CD14-positive monocyte (primary cell): ENCODE data around the gene CYTH1. TPM values are rescaled to one million over a fixed set of nuclear protein-coding genes. Genes with fewer than 3 reads are reported as not detected.

Experiments used
- DNase-seq, 3 donors: peaks; one replicate each; pipeline ENCODE4 v3.0.0-alpha.2; 2011 to 2022
- H2AFZ ChIP-seq: 2 replicates; pipeline ENCODE4 v1.6.0; 2012; ENCODE audit warnings: mild to moderate bottlenecking, low read depth, low read length, inconsistent platforms; ENCODE audit not compliant: insufficient read depth, poor library complexity, severe bottlenecking
- H3K27ac ChIP-seq, 2 donors: 1 replicate in 1 of 2; 2 replicates in 1 of 2; pipeline ENCODE4 v1.5.1; 2012 to 2013; ENCODE audit warnings: low read length in 2 of 2, control low read depth in 1 of 2, inconsistent platforms in 1 of 2, low read depth in 1 of 2, mild to moderate bottlenecking in 1 of 2
- H3K27me3 ChIP-seq, 2 donors: one replicate each; pipeline versions ENCODE4 v1.6.0 to v1.6.1; 2011 to 2013; ENCODE audit warnings: low read length in 2 of 2; ENCODE audit not compliant: control insufficient read depth in 2 of 2, insufficient read depth in 2 of 2
- H3K36me3 ChIP-seq, 2 donors: replicated peaks in 1 of 2; 1 replicate in 1 of 2; 2 replicates in 1 of 2; pipeline versions ENCODE4 v1.5.1 to v1.6.1; 2012 to 2013; ENCODE audit warnings: low read length in 2 of 2, control low read depth in 1 of 2, inconsistent platforms in 1 of 2, mild to moderate bottlenecking in 1 of 2; ENCODE audit not compliant: insufficient read depth in 2 of 2, control insufficient read depth in 1 of 2
- H3K4me1 ChIP-seq, 2 donors: 1 replicate in 1 of 2; 2 replicates in 1 of 2; pipeline versions ENCODE4 v1.5.1 to v1.6.1; 2012 to 2013; ENCODE audit warnings: low read length in 2 of 2, control low read depth in 1 of 2, inconsistent platforms in 1 of 2, mild to moderate bottlenecking in 1 of 2, moderate library complexity in 1 of 2; ENCODE audit not compliant: insufficient read depth in 2 of 2, control insufficient read depth in 1 of 2
- H3K4me2 ChIP-seq: replicated peaks from 2 replicates; pipeline ENCODE3; 2012; ENCODE audit warnings: low read length, moderate library complexity, mild to moderate bottlenecking; ENCODE audit not compliant: poor library complexity, severe bottlenecking; ENCODE audit errors: extremely low read depth
- H3K4me3 ChIP-seq, 3 experiments: fragments of 200-600 bp in 1 of 3; sonication (generic) in 1 of 3; replicated peaks in 1 of 3; 1 replicate in 2 of 3; 2 replicates in 1 of 3; pipeline ENCODE4 v1.5.1; 2011 to 2013; ENCODE audit warnings: low read length in 3 of 3, mild to moderate bottlenecking in 3 of 3, control low read depth in 2 of 3, low read depth in 2 of 3, inconsistent platforms in 1 of 3, moderate library complexity in 1 of 3
- H3K79me2 ChIP-seq: 2 replicates; pipeline ENCODE4 v1.6.0; 2012; ENCODE audit warnings: mild to moderate bottlenecking, control low read depth, inconsistent platforms, low read length, moderate library complexity; ENCODE audit not compliant: insufficient read depth
- H3K9ac ChIP-seq: 2 replicates; pipeline ENCODE4 v1.6.0; 2017; ENCODE audit warnings: low read length, mild to moderate bottlenecking; ENCODE audit not compliant: insufficient read depth, poor library complexity, severe bottlenecking
- H3K9me3 ChIP-seq, 2 donors: replicated peaks in 1 of 2; 1 replicate in 1 of 2; 2 replicates in 1 of 2; pipeline versions ENCODE4 v1.5.1 to v1.6.1; 2012 to 2013; ENCODE audit warnings: low read length in 2 of 2, control low read depth in 1 of 2; ENCODE audit not compliant: control insufficient read depth in 1 of 2, insufficient read depth in 1 of 2
- H4K20me1 ChIP-seq: 2 replicates; pipeline ENCODE4 v1.6.0; 2012; ENCODE audit warnings: mild to moderate bottlenecking, low read length, control low read depth, moderate library complexity; ENCODE audit not compliant: insufficient read depth
- H3K27ac Mint-ChIP-seq, 7 donors: one replicate each; pipeline ENCODE4 v1.8.0; 2020; ENCODE audit warnings: mild to moderate bottlenecking in 7 of 7, mixed read lengths in 7 of 7, moderate library complexity in 6 of 7, inconsistent platforms in 2 of 7
- H3K27me3 Mint-ChIP-seq, 3 donors: one replicate each; pipeline ENCODE4 v1.8.0; 2021 to 2022; ENCODE audit warnings: low read depth in 3 of 3, mild to moderate bottlenecking in 3 of 3, mixed read lengths in 3 of 3, moderate library complexity in 3 of 3, inconsistent platforms in 1 of 3
- H3K36me3 Mint-ChIP-seq, 2 donors: one replicate each; pipeline ENCODE4 v1.8.0; 2020; ENCODE audit warnings: mixed read lengths in 2 of 2, inconsistent platforms in 1 of 2, mild to moderate bottlenecking in 1 of 2
- H3K4me1 Mint-ChIP-seq: one replicate; pipeline ENCODE4 v1.8.0; 2020; ENCODE audit warnings: mild to moderate bottlenecking, mixed read lengths
- H3K4me3 Mint-ChIP-seq, 2 donors: one replicate each; pipeline ENCODE4 v1.8.0; 2020; ENCODE audit warnings: mild to moderate bottlenecking in 2 of 2, mixed read lengths in 2 of 2, moderate library complexity in 1 of 2
- H3K9me3 Mint-ChIP-seq, 7 donors: one replicate each; pipeline ENCODE4 v1.8.0; 2020 to 2022; ENCODE audit warnings: mixed read lengths in 7 of 7, mild to moderate bottlenecking in 6 of 7, moderate library complexity in 6 of 7, inconsistent platforms in 2 of 7
- WGBS: methylation state at CpG from one replicate; pipeline ENCODE4 v1.1.5; 2013; ENCODE audit warnings: missing lambda C conversion rate; ENCODE audit not compliant: insufficient coverage; 5-methylcytosine and 5-hydroxymethylcytosine counted together
- intact Hi-C, 2 donors: fragments of 100-400 bp; cut with micrococcal nuclease; formaldehyde crosslinking; loops; one replicate each; pipeline versions ENCODE4 v1.15.0 to v1.15.1; 2023
- polyA plus RNA-seq, 3 donors: library from polyadenylated mRNA; depleted of rRNA in 1 of 3; unstranded in 2 of 3; stranded (reverse) in 1 of 3; fragments of 300-500 nt in 2 of 3; fragments of >200 nt in 1 of 3; fragmentation: Illumina TruSeq in 2 of 3; gene quantifications; 1 replicate in 2 of 3; 2 replicates in 1 of 3; pipeline ENCODE4 v1.2.3, GENCODE V29; 2012 to 2021
- TF ChIP-seq, protein P1 (sequence below): fragments of 200-600 bp; IDR thresholded peaks from one replicate; pipeline ENCODE4 v1.8.0; 2022; ENCODE audit warnings: antibody characterized with exemption, mild to moderate bottlenecking

Gene CYTH1
- polyA plus RNA-seq, 3 donors = 68.6 to 211 (median 80.9) TPM

DNA sequence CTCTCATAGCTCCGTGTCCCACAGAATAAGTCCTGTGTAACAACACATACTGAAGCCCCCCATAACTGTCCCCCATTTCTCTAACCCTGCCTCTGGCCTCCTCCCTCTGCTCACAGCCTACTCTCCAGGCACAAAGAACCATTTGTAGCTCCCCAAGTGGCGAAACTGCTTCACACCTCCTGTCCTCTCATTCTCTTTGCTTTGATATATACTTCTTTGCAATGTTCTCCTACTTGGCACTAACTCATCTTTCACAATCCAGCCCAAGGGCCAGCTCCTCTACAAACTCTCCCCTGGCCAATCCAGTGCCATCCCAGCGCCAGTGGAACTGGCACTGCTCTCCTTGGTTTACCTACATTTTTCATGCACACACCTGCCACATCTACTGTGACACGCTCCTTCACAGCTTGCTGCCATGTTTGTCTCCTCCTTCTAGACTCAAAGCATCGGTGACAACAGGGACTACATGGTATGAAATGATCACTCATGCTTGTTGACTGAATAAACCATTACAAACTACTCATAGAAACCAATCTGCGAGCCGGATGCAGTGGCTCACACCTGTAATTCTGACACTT is 12.8 kb downstream of the CYTH1 start:
- no peak for DNase-seq
- Histone ChIP-seq H3K4me2 (no peak overlapping the region), H4K20me1 (peaks cover 99% of the 10 kb centered on the region), H3K79me2 (peaks cover 100% of the 10 kb centered on the region), H3K4me3 (no peak overlapping the region), H3K27ac (no peak overlapping the region), H3K4me1 (peaks cover 54 to 74% of the 10 kb centered on the region in 2 donors), H3K36me3 (peaks cover 0 to 10% of the 10 kb centered on the region in 2 donors), H3K9me3 (no peaks in the 10 kb centered on the region), H3K27me3 (no peaks in the 10 kb centered on the region), H3K9ac (no peak overlapping the region), H2AFZ (no peak overlapping the region)
- no peaks in the 10 kb centered on the region for H3K27me3 Mint-ChIP-seq
- no peak overlapping the region for H3K27ac Mint-ChIP-seq
- TF ChIP-seq, protein P1, sequence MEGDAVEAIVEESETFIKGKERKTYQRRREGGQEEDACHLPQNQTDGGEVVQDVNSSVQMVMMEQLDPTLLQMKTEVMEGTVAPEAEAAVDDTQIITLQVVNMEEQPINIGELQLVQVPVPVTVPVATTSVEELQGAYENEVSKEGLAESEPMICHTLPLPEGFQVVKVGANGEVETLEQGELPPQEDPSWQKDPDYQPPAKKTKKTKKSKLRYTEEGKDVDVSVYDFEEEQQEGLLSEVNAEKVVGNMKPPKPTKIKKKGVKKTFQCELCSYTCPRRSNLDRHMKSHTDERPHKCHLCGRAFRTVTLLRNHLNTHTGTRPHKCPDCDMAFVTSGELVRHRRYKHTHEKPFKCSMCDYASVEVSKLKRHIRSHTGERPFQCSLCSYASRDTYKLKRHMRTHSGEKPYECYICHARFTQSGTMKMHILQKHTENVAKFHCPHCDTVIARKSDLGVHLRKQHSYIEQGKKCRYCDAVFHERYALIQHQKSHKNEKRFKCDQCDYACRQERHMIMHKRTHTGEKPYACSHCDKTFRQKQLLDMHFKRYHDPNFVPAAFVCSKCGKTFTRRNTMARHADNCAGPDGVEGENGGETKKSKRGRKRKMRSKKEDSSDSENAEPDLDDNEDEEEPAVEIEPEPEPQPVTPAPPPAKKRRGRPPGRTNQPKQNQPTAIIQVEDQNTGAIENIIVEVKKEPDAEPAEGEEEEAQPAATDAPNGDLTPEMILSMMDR = no peak
- H3K36me3 Mint-ChIP-seq = peaks cover 14 to 16% of the 10 kb centered on the region in 2 donors
- no peak overlapping the region for H3K4me3 Mint-ChIP-seq
- no peaks in the 10 kb centered on the region for H3K9me3 Mint-ChIP-seq
- intact Hi-C loops = no loop called here
- H3K4me1 Mint-ChIP-seq = peaks cover 38% of the 10 kb centered on the region
- 97% methylated on average over 7 of the region's 7 CpGs for WGBS

DNA sequence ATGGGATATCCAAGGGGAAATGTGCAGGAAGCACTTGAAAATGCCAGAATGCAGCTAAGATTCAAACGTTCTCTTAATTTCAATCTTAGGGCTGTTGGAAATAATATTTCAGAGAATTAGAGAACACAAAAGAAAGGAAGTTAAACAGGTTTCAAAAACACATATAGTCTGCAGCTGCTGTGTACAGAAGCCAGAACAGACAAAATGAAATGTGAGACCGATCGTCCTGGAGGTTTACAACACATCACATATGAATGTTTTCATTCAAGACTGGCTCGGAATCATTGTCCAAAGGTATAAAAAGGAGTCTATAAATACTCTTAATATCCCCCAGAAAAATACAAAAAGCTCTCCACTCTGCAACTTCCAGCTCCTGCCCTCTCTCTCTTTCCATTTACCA is 14.3 kb downstream of the CYTH1 start:
- H3K4me3 ChIP-seq = no peak overlapping the region
- WGBS = 75% methylated on average over 2 of the region's 4 CpGs

More for the DNA sequence above, 14.3 kb downstream of the CYTH1 start:
- peaks cover 42 to 59% of the 10 kb centered on the region in 2 donors for H3K4me1 ChIP-seq
- no peak for DNase-seq
- no peak overlapping the region for H3K4me2 ChIP-seq
- Mint-ChIP-seq H3K9me3 (peaks cover 0 to 2% (median 0%) of the 10 kb centered on the region in 7 donors), H3K27ac (no peak overlapping the region), H3K4me1 (peaks cover 34% of the 10 kb centered on the region), H3K36me3 (peaks cover 12 to 13% of the 10 kb centered on the region in 2 donors), H3K27me3 (no peaks in the 10 kb centered on the region), H3K4me3 (no peak overlapping the region)
- H3K9ac ChIP-seq = no peak overlapping the region
- peak overlapping the region in 1 of 2 donors; percentile 29 for H3K27ac ChIP-seq
- peaks cover 100% of the 10 kb centered on the region for H4K20me1 ChIP-seq
- TF ChIP-seq, protein P1 = no peak
- H3K9me3 ChIP-seq = no peaks in the 10 kb centered on the region
- intact Hi-C loops = loop anchor here in 1 of 2 donors (1.0 kb wide), 1 partner anchor 9 kb away; no protein-coding TSS in a partner anchor
- H3K27me3 ChIP-seq = no peaks in the 10 kb centered on the region
- peaks cover 100% of the 10 kb centered on the region for H3K79me2 ChIP-seq
- no peak overlapping the region for H2AFZ ChIP-seq
- H3K36me3 ChIP-seq = peaks cover 0 to 10% of the 10 kb centered on the region in 2 donors
